Measurements from ENCODE around the gene KCNAB2. TPM values are rescaled to one million over a fixed set of nuclear protein-coding genes. Genes with fewer than 3 reads are reported as not detected.

KCNAB2 gene
- polyA plus RNA-seq, 5 donors = 5.2 to 7.7 (median 5.5) TPM

DNA sequence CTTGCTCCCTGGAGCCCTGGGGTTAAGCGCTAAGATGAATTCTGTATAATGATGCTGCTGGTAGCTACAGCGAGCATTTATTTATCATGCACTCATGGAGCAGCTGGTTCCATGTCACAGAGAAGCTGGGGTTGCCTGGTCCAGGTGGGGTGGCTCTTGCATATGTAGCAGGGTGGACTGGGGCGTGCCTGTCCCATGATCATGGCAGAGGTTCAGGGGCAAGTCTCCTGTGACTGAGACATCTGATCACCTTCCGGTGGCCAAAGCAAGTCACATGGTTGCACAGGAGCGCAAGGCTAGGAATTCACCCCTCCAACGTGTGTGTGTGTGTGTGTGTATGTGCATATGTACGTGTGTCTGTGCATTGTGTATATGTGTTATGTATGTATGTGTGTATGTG lies 15.6 kb upstream of the KCNAB2 start:
- no peak for DNase-seq

DNA sequence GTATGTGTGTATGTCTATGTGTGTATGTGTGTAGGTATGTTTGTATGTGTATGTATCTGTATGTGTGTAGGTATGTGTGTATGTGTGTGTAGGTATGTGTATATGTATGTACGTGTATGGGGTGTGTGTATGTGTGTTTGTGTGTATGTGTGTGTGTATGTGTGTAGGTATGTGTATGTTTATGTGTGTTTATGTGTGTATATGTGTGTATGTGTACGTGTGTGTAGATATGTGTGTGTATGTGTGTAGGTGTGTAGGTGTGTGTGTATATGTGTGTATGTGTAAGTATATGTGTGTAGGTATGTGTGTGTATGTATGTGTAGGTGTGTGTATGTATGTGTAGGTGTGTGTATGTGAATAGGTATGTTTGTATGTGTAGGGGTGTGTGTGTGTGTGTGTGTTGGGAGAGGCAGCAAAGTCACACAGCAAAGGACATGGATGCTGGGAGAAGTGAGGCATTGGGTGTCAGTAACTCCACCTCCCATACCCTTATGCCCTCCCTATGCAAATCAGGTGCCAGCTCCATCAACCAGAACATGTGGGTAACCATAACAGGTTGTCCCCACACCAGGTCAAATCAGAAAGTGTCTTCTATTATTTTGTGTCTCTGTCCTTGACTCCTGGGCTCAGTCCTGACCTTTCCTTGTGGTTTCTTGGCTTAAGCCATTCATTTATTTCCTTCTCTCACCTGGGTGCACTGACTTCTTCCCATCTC lies 15.0 kb upstream of the KCNAB2 start:
- no peak for DNase-seq

DNA sequence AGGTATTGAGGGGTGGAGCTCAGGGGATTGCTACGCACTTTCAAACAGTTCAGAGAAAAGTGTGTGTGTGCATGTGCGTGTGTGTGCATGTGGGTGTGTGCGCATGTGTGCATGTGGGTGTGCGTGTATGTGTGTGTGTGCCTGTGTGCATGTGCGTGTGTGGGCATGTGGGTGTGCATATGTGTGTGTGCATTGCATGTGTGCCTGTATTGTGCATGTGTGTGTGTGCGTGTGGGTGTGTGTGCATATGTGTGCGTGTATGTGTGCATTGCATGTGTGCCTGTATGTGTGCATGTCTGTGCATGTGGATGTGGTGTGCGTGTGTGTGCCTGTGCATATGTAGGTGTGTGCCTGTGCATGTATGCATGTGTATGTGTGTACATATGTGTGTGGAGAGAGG lies 12.6 kb upstream of the KCNAB2 start:
- no peak for DNase-seq

DNA sequence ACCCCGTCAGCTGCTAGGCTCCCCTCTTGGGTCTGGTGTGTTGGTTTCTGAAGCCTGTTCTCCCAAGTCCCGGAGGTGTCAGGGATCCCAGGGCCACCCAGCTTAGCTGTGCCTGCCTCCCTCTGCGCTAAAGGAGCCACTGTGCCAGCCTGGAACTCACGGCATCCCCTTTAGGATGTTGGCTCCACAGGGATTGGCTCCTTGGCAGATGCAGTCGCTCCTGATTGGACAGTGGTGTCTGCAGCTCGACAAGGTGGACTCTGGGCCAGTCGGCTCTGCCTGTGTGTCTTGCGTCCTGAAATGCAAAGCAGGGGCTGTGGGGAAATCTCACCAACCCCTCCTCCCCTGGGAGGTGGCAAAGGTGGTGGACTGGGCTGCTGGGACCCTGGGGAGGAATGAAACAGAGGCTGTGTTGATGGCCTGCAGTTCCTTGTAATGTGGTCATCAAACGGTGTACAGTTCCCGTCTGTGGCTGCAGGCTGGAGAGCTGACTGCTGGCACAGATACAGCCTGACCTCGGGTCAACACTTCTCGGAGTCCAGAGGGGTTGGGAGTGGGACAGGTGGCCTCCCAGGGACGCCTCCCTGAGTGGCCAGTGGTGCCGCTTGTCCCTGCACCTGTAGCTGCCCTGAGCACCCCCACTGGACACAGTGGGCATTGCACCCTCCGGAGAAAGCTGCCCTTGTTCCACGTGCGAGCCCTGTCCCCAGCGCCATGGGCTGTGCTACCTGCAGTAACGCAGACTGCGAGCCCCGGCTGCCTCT lies 11.5 kb upstream of the KCNAB2 start:
- DNase-seq = no peak

DNA sequence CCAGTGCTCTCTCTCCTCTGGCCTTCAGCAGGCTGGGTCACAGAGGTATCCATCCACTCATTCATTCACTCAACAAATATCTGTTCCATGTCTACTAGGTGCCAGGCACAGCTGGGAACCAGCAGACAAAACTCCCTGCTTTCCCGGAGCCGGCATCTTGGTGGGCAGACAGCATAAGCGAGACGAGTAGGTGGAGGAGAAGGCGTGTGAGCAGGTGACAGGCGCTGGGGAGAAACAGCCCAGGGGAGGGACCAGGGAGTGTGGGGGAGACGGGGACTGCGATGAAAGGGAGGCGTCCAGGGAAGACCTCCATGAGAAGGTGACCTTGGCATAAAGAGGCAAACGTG lies 11.0 kb upstream of the KCNAB2 start:
- no peak for DNase-seq

DNA sequence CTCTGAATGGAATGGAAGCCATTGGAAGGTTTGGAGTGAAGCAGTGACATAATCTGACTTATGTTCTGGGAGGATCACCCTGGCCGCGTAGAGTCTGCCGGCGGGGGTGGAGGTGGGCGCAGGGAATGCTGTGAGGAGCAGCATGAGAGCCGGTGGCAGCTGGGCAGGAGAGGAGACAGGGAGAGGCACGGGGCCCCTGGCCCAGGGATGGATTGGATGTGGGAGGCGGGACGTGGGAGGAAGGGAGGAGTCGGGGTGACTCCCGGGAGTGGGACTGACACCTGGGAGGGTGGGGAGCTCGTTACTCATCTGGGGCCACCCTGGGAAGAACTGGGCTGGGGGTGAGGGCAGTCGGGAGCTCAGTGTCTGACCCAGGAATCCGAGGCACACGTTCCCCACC lies 10.4 kb upstream of the KCNAB2 start:
- no peak for DNase-seq

DNA sequence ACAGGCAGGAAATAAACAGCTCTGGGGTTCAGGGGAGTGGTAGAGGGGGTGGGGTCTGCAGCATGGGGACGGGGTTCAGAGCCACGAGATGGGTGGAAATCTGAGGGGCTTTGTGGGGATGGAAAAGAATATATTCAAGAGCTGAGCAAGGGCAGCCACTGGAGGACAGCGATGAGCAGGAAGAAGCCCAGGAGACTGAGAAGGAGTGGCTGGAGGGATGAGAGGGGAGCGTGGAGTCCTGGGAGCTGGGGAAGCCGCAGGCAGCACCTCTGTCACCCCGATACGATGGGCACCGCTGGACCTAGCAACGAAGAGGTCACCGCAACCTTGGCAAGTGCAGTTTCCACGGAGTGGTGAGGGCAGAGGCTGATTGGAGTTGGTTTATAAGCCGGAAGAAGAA lies 10.0 kb upstream of the KCNAB2 start:
- no peak for DNase-seq

DNA sequence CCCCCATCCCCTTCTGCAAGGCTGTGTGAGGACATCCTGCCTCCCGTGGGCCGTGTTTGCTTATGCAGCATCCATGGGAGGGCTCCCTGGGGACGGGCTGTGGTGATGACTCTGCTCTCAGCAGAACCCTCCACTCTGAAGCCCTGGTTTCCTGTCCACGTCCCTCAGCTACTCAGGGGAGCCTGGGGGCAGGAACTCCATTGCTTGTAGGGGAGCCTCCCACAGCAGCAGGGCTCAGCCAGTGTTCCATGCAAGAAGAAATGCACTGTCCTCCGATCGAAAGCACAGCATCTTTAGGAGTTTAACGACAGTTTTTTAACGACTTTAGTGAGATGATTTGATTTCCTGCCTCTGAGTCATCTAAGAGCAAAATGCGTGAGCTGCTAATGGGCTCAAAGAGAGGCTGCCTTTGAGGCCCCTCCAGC lies 8.3 kb upstream of the KCNAB2 start:
- no peak for DNase-seq

DNA sequence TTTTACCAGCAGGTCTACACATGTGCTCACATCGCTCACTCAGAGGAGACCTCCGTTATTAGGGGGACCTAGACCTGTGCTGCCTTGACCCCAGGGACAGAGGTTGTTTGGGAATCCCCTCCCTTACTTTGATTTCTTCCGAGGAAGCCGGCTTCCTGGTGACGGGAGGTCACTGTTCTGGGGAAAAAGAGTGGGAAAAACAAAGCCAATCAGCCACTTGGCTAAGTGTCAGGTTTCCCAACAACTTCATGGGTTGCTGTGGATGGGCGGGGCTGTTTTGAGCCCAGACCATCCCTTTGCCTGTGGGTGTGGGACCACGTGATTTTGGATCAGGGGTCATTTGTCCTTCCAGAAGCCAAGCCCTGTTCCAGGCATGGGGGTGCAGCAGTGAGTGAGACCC lies 7.1 kb upstream of the KCNAB2 start:
- no peak for DNase-seq

DNA sequence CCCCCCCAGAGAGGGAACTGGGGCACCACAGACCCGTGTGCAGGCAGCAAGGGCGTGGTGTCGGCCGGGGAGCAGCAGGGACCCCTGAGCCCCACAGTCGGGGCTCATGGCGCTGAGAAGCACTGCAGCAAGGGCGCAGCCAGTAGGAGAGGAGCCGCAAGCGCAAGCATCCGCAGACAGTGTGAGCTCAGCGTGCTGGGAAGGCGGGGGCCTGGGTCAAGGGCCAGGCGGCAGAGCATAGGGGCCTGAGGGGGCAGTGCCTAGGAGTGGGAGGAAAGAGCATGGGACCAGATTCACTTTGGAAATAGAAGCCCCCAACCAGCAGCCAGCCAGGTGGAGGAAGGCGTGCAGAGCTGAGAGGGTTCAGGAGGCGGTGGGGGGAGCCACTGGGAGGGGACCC lies 6.7 kb upstream of the KCNAB2 start:
- DNase-seq = no peak

DNA sequence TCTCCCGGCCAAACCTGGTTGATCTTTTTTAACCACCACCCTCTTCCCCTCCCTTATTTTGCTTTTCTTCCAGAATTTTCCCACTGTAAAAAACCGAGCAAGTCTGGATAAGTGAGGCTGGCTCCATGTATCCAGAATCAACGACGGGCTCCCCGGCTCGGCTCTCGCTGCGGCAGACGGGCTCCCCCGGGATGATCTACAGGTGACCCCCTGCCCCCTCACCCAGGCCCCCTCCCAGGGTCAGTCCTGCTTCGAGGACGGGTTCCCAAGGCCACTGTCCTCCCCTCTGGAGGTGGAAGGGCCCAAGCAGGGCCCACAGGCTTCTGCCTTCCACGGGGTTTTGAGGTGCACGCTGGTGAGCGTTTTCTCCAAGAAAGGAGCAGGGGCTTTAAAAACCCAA lies 5.2 kb upstream of the KCNAB2 start:
- DNase-seq = no peak

DNA sequence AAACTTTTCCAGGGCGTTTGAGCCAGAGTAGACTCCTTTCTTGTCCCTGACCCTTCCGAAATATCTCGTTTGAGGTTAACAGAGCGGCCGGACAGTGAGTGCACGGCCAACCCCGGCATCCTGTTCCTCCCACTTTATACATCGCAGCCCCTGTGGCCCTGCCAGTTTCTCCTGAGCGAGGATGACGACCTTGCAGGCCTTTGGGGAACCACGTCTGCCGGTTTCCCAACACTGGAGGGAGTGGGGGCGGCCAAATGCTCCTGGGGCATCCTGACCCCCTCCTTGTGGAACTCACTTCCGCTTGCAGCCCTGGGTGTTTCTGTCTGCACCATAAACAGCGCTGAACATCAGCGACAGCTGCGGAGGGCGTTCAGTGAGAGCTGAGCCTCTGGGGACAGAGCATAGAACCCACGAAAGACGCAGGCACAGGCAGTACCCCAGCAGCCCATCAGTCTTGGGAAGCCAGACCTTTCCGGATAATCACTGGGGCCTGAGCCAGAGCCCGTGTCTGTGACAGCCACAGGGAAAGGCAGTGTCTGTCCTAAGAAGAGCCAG lies 4.8 kb upstream of the KCNAB2 start:
- no peak for DNase-seq

DNA sequence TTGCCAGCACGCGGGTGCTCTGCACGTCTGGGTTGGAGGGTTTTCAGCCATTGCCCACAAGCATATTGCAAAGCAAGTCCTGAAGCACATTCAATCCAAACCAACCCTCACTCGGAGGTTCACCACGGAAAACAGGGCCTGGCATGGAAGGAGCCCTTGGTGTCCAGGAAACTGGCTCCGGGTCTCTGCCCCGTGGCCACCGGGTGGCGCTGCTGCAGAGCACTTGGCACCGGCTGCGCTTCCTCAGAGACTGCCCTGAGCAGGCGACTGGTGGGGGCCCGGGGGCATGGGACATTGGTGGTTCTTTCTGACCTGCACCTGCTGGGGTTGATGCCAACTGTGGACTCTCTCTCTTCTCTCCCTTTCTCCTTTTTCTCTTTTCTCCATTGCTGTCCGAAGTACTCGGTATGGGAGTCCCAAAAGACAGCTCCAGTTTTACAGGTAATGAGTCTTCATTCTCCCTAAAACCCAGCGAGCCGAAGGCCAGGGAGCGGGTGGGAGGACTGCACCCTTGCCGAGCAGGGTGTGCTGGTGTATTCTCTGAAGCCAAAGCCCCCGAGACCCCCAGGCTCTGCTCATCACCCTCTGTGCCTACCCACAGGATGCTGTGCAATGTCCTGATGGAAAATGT lies 4.1 kb upstream of the KCNAB2 start:
- DNase-seq = no peak

DNA sequence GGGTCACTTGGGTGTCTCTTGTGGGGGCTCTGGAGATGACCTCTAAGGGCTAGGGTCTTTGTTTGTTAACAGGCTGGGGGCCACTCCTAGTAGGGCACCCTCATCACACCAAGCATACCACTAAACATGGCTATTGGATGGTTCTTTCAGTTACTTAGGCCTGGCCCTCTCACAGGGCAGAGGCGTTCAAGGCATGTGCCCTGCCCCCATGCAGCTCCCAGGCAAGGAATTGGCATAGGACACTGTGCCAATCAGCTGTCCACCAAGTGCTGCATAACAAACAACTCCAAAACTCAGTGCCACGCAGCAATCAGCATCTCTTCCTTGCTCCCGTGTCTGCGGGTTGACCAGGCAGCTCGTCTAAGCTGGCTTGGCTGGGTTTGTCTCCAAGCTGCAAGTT lies 2.1 kb upstream of the KCNAB2 start:
- DNase-seq = no peak

DNA sequence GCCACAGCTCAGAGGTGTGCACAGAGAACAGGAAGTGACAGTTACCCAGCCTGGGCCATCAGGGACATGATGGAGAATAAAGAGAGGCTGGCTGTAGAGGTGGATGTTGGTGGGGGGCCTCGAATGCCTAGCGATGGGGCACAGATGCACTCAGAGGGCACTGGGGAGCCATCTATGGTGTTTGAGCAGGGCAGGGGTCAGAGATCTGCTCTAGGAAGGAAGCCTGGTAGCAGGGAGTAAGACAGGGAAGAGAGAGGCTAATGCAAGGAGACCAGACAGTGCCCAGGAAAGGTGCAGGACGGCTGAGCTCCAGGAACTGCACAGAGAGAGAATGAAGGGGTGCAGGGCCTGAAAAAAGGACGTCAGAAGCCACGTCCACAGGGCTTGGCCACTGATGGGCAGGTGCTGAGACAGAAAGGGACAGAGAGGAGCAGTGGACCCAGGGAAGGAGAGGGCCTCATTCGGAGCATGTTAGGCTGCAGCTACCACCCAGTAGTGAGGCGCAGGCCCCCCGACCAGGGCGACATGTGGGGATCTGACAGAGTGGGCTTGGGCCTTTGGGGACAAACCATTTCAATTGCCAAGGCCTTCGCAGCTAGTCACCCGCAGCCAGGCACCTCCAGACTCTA lies 1.1 kb upstream of the KCNAB2 start:
- DNase-seq = no peak

DNA sequence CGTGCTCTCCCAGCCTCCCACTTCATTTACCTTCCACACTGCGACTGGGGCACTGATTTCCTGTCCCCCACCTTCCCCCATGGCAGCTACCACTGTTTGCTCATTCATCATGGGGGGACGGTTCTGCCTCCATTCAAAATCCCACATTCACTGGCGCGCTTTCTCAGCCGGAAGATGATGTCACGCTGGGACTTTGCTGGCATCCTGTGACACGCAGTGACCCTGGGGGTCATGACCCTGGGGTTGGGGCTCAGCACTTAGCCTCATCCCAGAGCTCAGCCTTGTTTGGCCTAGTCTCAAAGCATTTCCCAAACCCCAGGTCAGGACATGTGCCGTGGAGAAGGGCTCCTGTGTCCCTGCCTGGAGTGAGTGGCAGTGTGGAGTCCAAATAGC lies 582 bp upstream of the KCNAB2 start:
- DNase-seq = no peak

DNA sequence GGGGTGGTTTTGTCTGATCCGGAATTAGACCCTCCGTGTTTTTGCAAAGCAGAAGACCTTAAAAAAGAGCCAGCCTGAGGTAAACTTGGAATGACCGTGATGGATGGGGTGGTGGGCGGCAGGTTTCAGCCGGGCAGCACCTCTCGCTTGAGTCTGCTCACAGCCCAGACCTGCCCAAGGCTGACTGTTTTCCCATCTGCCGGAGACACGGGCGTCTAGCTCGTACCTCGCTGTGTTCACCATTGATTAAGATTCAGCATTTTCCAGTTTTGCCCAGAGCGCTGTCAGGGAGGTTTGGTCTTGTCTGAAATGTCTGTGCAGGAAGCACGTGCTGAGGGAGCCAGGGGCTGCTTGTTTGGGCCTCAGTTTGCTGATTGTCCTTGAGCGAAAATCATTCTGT lies 591 bp downstream of the KCNAB2 start:
- no peak for DNase-seq

DNA sequence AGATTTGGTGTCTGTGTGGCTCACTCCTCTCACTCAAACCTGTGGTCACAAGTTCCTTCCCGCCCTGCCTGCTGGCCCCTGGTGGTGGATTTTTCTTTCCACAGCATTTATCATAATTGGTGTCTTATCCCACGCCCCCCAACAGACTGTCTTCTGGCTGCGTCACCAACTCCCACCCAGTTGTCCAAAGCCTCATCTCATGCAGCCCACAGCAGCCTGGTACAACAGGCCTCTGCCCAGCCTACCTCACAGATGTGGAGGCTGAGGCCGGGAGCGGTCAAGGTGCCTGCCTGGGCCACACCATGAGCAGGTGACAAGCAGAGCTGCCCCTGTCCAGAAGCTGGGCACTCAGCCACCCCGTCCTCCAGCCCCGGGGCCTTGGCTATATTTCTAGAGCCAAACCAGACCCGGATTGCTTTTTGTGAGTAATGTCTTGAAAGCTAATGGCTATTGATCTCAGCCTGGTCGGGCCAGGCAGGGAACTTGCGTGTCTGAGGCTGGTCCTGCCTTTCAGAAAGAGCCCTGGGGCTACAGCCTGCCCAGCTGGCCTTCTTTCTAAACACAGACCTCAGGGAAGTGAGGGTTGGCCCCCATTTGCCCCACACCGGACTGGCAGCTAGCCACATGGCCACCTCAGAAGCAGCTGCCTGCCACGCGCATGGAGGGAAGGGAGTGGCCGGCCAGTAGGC lies 2.6 kb downstream of the KCNAB2 start:
- DNase-seq = no peak

DNA sequence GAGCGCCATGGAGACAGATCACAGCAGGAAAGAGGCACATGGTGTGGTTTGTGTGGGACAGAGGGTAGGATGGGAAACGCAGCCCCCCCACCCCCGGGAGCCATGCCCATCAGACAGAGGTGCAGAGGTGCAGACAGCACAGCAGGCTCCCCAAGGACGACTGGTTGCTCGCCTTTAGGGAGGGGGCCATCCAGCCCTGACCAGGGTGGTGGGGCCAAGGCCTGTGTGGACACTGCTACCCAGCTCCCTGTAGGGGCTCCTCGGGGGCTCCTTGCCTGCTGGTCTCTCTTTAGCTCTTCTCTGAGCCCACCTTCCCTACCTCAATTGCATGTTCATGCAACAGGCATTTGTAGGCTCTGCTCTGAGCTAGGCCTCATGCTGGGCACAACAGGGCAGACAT lies 3.7 kb downstream of the KCNAB2 start:
- DNase-seq = no peak

DNA sequence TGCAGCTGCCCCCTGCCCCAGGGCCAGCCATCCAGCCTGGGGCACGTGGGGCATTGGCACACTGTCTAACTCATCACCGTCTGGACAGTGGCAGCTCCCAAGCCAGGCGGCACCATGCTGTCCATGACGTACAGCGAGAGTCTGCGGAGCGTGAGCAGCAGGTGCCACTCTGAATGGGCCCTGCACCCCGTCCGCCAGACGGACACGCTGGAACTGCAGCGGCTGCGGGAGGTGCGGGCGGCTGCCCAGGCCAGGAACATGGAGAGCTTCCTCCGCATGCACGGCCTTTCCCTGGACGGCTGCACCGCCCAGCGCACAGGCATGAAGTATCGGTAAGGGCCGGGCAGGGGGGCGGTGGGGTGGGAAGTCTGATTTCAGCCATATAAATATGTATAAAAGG lies 5.7 kb downstream of the KCNAB2 start:
- no peak for DNase-seq

DNA sequence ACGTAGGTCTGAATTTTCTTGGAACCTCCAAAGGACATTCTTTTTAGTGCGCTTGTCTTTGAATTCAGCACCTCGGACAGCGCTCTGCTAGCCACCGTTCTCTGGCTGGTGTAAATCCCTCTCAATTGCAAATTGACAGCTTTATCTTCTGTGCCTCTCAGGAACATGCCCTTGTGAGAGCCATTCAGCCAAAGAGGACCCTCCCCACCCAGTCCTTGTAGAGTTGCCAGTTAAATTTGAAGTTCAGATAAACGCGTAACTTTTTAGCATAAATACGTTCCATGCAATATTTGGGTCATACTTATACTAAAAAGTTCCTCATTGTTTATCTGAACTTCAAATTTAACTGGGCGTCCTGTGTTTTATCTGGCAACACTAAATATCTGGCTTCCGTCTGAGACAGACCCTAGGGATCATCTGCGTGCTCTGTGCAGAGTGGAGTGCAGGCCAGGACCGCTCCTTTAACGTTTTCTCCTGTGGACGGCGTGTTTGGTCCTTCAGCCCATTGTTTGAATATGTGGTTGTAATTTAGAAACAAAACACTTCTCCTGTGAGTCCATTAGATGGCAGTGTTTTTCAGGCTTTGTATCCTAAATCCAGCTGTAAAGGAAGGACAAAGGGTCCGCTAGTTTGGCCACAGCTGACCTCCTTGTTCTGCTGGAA lies 7.0 kb downstream of the KCNAB2 start:
- peak; percentile 57 to 68 for DNase-seq

DNA sequence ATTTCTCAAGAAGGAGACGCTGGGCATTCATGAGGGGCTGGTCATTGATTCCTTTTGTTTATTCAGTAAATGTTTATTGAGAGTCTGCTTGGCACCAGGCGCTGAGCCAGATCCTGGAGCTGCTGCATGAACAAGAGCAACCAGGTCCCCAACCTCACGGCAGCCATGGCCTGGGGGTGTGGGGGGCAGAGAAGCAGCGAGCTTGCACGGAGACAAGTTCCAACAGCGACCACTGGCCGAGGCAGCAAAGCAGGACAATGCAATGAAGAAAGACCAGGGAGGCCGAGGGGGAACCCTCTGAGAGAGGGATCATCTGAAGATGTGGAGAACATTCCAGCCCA lies 7.5 kb downstream of the KCNAB2 start:
- DNase-seq = no peak

Data from right lung (tissue), 5 donors.